HG03565 (cell line): ENCODE results near the gene ARHGAP32.
"Not testable (repeated sequence)": the region's sequence is repeated elsewhere in the genome, so short reads cannot be mapped to it uniquely, and the experiment has no call there.

Experiments used
- ATAC-seq: cut with Tn5 transposase; IDR thresholded peaks from one replicate; pipeline ENCODE4 v1.9.1; 2021; ENCODE audit warnings: mild to moderate bottlenecking, moderate library complexity; ENCODE audit not compliant: unreplicated experiment

The ARHGAP32 gene

DNA sequence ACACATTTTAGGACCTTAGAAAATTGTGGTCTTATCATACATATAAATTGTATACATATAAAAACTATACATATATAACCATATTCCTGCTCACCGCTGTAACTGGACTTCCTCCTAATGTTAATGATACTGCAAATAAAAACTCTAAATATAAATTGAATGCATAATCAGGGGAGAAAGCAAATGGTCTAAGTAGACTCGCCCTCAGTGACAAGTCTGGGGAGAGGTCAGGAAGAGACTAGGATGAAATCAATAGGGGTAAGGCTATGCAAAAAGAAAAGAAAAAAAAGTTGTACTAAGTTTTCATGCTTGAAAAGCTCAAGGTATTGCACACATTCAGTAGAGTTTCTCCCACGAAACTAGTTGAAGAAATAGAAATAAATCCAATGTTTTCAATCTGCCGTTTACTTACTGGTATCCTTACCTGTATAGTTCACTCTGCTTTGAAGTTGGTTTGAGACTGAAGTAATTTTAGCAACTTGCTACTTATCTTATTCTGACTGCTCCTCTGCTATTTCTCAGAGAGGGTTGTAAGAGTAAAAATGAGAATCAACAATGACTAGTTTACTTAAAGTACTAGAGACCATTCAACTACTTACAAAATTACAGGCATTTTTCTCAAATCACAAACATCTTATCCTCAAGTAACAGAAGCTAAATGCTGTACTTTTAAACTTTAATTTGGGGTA, 12.2 kb upstream of the ARHGAP32 start:
- ATAC-seq: no peak

DNA sequence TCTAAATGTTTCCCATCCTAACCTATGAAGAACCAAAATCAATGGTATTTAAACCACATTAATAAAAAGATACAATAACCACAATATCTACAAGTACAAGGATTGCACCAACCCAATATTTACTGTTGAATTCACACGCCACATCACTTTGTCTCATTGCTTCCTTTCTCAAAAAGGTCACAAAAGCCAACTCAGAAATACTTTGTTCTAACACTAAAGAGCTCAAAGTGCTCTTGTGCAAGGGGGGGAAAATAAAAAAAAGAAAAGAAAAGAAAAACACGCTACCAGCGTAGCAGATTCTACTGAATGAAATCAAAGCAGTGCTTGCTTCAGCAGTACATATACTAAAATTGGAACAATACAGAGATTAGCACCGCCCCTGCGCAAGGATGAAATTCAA, 10.5 kb upstream of the ARHGAP32 start:
- no peak for ATAC-seq

DNA sequence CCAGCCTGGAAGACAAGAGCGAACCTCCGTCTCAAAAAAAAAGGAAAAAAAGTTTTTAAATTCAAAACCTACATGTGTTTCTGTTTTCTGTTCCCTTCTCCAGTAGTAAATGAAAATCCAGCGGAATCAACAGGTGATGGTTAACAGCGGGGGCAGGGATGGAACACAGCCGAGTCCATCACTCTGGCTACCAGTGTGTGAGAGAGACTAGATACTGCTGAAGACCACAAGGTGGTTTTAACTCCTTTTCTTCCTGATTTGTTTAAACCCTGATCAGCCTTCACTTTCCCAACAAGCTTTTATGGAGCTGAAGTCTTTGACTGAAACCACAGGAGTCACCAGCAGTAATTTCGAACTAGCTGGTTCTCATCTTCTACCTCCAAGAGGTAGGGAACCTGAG, 3.6 kb upstream of the ARHGAP32 start:
- no peak for ATAC-seq

DNA sequence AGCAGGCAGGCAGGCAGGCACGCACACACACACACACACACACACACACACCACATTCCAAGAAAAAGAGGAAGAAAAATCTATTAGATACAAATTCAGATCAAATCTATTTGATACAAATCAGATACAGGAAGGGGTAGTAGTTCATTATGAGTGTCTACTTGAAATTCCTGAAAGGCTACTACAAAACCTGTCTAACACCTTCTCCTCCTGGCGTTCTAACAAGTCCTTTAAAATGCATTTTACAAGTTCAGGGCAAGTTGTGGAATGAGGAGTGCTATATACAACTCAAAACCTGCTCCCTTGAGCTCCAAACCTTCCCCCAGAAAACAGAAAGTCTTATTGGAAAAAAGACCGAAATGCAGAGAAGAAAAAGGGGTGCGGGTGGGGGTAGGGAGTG, 476 bp downstream of the ARHGAP32 start:
- ATAC-seq: no peak

DNA sequence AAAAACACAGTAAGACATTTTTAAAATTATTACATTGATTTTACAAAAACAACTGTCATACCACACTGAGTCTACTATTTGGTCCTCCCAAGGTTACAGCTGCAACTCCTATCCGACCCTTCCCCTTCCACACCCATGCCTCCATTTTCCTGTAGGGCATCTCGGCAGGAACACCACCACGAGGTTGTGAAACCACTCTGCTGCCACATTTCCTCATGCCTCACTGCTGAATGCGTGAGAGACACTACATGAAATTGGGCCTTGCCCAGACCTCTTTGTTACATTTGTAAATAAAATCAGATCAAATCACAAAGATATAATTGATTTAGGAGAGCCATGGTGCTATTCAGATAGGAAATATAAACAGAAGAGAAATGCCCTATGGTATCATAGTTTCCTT, 2.0 kb downstream of the ARHGAP32 start:
- no peak for ATAC-seq

DNA sequence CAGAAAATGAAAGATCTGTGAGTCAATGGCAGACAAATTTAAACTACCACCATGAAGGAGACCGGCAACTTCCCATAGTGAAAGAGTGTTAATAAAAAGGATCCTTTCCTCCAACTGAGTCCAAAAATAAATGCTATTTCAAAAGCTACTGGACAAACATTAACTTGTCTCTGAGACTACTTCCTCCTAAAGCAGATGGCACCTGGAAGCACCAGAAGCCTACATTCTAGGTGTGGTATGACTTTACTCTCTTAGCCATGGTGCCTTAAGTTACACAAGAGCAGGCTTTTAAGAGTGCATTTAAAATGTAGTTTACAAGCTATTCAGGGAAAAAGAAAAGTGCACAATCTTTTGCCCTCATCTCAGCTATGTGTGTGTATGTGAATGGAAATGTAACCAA, 2.5 kb downstream of the ARHGAP32 start:
- no peak for ATAC-seq

DNA sequence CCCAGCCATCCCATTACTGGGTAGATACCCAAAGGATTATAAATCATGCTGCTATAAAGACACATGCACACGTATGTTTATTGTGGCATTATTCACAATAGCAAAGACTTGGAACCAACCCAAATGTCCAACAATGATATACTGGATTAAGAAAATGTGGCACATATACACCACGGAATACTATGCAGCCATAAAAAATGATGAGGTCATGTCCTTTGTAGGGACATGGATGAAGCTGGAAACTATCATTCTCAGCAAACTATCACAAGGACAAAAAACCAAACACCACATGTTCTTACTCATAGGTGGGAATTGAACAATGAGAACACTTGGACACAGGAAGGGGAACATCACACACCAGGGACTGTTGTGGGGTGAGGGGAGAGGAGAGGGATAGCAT, 7.0 kb downstream of the ARHGAP32 start:
- ATAC-seq: not testable (repeated sequence)

- ATAC-seq: no peak
Observed at GRCh38 chr11:129184581-129184980, 7.5 kb downstream of the ARHGAP32 start.

DNA sequence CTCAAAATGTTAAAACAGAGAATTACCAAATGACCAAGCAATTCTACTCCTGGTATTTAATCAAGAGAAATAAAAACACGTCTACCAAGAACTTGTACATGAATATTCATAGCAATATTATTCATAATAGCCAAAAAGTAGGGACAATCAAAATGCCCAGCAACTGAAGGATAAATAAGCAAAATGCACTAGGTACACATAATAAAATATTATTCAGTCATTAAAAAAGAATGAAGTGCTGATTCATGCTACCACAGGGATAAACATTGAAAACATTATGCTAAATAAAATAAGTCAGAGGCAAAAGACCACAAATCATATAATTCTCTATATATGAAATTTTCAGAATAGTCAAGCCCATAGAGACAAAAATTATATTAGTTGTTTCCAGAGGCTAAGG, 24.8 kb downstream of the ARHGAP32 start:
- no peak for ATAC-seq

- ATAC-seq: no peak
Observed at GRCh38 chr11:129163714-129164164, 28.4 kb downstream of the ARHGAP32 start.

GRCh38 chr11:129157080-129157479, 35.0 kb downstream of the ARHGAP32 start:
- not testable (repeated sequence) for ATAC-seq

- no peak for ATAC-seq
Observed at GRCh38 chr11:129155745-129156144, 36.4 kb downstream of the ARHGAP32 start.

GRCh38 chr11:129148487-129148886, 43.6 kb downstream of the ARHGAP32 start:
- no peak for ATAC-seq

DNA sequence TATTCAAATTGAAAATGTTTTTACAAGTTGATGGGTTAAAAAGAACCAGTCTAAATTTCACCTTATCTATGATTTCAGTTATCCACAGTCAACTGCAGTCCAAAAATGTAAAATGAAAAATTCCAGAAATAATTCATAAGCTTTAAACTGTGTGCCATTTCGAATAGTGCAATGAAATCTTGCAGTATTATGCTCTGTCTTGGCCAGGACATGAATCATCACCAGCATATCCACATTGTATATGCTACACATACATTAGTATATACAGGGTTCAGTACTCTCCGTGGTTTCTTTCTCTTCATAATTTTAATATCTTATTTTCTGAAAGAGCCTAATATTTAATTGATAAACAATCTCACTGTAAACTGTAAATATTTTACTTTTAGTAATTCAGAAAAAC, 45.9 kb downstream of the ARHGAP32 start:
- no peak for ATAC-seq

DNA sequence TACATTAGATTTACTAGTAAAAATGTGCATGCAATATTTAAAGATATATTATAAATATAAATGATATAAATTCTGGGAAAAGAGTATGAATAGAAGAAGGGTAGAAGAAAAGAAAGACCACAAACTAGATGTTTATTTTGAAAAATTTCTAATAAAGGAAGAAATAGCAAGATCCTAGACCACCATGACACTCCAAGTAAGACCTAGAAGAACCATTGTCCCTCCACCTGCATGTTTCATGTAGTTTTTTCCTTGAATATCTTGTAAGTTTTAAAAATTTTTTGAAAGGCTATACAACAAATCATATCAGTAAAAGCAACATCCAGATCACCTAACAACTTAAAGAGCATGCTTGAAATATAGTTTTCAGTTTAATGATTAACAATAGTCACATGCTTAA, 46.8 kb downstream of the ARHGAP32 start:
- ATAC-seq: no peak

GRCh38 chr11:129144256-129144655, 47.9 kb downstream of the ARHGAP32 start:
- ATAC-seq: no peak

DNA sequence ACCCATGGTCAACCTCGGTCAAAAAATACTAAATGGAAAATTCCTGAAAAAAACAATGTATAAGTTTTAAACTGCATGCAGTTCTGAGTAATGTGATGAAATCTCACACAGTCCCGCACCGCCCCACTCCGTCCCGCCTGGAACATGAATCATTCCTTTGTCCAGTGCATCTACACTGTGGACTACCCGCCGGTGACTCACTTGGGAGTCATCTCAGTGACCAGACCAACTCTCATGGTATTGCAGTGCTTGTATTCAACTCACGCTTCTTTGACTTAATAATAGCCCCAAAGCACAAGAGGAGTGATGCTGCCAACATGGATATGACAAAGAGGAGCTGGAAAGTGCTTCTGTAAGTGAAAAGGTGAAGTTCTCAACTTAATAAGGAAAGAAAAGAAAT, 48.8 kb downstream of the ARHGAP32 start:
- ATAC-seq: no peak

DNA sequence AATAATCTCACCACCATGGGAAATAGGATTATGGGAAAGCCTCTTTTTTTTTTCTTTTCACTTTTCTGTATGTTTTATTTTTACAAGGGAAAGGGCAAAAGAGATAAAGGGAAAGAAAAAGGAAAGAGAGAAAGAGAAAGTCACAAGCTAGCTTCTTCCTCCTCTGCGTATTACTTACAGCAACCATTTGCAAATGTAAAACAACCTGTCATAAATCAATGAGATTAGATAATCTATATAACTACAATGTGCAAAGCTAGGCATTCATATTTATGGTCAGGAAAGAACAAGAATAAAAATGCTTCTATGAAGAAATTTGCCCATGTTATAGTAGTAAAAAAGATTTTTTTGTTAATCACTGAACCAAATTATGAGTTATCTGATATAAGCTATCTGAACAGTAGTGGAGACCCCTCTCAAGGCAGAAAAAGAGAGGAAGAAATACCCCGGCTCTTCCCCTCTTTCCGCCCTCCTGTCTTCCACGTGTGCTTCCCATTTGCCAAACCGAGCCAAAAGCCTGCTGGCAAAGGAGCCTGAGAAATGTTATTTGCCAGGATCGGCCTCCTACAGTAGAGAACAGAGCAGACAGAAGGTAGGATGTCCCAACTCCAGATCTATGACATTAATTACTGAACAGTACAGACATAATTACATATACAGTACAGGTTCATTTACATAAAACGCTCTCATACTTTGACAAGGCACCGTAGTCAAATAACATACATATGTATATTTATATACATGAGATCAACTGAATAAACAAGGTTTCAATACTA, 50.2 kb downstream of the ARHGAP32 start:
- no peak for ATAC-seq

DNA sequence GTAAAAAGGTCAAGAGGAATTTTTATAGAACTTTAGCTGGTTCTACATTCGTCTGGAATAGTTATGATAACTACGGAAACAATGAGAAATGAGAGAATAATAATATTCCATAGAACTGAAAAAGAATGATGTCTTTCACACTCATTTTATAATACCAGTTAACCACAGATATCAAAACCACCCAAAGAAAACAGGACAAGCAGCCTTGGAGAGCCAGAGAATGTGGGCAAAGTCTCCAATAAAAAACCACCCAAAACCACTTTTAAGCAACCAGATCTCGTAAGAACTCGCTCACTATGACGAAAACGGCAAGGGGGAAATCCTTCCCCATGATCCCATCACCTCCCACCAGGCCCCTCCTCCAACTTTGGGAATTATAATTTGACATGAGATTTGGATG, 60.8 kb downstream of the ARHGAP32 start:
- ATAC-seq: no peak

- ATAC-seq: not testable (repeated sequence)
Observed at GRCh38 chr11:129128881-129129620, 63.1 kb downstream of the ARHGAP32 start.

GRCh38 chr11:129119036-129119435, 73.1 kb downstream of the ARHGAP32 start:
- no peak for ATAC-seq
